ENCODE measurements around the gene ANXA8L1.
A peak's percentile ranks its signal among the peaks of the same experiment; 100 is the strongest.
"Not testable (repeated sequence)": the region's sequence is repeated elsewhere in the genome, so short reads cannot be mapped to it uniquely, and the experiment has no call there.

ANXA8L1 gene

DNA sequence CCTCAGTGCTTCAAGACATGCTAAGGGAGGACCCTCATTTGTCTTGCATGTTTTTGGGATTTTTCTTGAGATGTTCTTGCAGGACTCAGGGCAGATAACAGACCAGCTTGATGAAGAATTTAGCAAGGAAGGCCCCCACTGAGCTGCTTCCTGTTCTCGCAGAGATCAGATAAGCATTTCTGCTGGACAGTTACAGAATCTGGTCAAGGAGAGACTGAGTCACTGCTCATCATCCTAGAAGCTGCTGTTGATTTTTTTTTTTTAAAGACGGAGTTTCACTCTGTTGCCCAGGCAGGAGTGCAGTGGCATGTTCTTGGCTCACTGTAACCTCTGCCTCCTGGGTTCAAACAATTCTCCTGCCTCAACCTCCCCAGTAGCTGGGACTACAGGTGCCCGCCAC is 1.2 kb upstream of the ANXA8L1 start:
- not testable (repeated sequence) for DNase-seq (ENCODE audit: low read depth); H3K4me3 ChIP-seq (ENCODE audit: low read depth, low read length)

DNA sequence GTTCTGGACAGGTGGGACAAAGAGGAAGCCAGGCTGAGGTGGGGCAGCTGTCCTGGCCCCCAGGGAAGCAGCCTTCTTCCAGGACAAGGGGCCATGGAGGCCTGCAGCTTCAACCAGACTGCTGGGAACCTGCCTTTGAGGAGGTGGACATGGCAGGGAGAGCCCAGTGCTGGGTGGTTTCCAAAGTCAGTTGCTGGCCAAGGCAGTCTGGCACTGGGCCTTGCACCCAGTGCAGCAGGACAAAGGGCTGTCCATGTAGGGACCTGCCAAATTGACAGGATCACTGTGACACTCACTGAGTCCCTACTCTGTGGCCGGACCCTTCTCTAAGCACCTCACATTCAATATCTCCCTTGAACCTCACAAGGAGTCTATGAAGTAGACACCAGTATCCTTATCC is 1.4 kb downstream of the ANXA8L1 start:
- DNase-seq (ENCODE audit: low read depth), result not testable (repeated sequence)

DNA sequence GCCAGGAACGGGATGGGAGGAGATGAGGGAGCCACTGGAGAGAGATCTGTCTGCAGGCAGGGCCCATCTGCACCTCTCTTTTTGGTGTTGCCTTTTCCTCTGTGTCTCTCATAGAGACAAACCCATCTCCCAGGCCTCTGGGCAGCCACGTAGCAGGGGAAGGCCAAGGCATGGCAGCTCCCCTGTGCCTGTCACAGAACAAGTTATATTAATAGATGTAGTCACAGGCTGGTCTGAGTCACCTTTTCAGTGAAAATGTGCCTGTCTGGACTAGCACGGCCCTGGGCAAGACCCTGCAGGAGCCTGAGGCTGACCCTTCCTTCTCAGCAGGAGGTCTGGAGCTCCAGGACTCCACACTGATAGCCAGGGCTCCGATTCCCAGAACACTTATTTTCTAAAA is 2.1 kb downstream of the ANXA8L1 start:
- H3K4me3 ChIP-seq (ENCODE audit: low read depth, low read length); DNase-seq (ENCODE audit: low read depth): not testable (repeated sequence)

More for the DNA sequence above, 1.4 kb downstream of the ANXA8L1 start:
- H3K4me3 ChIP-seq (ENCODE audit: low read depth, low read length), result not testable (repeated sequence)

DNA sequence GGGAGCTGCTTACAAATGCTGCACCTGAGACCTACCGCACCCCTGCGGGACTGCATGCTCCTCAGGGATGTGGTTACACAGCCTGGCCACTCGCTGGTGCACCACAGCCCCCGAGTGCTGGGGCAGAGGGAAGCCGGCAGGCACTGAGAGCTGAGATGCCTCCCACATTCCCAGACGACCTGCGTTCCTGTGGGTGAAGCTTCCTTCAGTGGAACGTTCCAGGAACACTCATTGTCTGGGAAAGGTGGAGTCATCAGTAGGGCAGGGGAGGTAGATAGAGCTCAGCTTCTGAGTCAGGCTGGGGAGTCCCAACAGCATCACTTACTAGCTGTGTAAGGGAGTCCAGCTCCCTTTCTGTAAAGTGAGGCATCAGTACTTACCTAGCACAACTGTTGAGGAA is 2.5 kb downstream of the ANXA8L1 start:
- not testable (repeated sequence) for H3K4me3 ChIP-seq (ENCODE audit: low read depth, low read length); DNase-seq (ENCODE audit: low read depth)

DNA sequence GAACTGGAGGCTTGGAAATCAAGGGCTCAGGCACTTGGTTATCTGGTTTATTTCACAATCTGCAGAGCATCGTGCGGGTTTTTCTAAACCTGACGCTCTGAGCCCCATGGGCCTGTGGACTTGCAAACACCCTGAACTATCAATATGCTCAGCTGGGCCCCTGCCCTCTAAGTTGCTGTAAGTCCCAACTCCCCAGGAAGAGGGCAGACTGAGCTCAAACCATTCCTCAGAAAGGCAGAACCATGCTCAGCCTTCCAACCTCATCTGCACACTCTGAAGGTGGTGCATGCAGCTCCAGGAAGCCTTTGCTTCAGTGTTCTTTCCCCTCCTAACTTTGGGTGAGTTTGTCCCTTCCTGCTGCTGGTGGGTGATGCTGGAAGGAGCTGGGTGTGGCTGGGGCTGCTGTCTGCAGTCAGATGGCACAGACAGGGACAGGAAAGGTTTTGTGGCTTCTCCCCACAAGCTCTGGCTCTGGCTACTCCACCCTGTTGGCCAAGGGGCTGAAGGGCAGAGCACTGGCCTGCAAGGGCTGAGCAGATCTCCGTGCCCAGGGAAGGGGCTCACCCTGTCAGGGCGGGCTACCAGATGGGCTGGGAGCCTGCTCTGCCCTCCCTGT is 3.8 kb downstream of the ANXA8L1 start:
- DNase-seq (ENCODE audit: low read depth); H3K4me3 ChIP-seq (ENCODE audit: low read depth, low read length): not testable (repeated sequence)

DNA sequence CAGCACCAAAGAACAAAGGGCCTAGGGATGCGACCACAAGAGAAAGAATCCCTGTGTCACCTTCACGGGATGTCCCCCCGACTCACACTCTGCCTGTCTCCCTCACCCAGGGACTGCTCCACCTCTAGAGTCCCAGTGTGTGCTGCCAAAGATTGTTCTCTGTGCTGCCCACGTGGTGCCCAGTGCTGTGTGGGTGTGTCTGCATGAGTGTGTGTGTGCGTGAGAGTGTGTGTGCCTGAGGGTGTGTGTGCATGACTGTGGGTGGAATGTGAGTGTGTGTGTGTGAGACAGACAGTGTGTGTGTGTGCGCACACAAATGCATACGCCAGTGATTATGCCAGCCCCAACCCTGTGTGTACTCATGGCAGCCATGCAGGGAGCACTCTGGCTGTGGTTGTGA is 10.3 kb downstream of the ANXA8L1 start:
- DNase-seq (ENCODE audit: low read depth); H3K4me3 ChIP-seq (ENCODE audit: low read depth, low read length): not testable (repeated sequence)

DNA sequence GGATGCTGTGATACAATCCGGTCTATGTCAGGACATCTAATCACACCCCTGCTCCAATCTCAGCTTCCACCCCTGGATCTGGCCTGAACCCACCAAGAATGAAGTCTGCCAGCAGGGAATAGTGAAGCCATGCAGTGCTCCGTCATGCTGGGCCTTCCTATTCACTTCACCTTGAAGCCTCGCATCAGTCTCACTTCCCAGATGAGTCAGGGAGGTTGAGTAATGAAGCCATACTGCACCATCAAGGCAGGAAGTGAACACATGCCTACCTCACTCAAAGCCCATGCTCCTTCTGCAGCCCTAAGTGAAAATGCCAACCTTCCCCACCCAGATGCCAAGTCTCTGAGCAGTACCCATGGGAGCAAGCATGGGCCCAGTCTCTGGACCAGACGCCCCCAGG is 11.1 kb downstream of the ANXA8L1 start:
- H3K4me3 ChIP-seq (ENCODE audit: low read depth, low read length); DNase-seq (ENCODE audit: low read depth): not testable (repeated sequence)

DNA sequence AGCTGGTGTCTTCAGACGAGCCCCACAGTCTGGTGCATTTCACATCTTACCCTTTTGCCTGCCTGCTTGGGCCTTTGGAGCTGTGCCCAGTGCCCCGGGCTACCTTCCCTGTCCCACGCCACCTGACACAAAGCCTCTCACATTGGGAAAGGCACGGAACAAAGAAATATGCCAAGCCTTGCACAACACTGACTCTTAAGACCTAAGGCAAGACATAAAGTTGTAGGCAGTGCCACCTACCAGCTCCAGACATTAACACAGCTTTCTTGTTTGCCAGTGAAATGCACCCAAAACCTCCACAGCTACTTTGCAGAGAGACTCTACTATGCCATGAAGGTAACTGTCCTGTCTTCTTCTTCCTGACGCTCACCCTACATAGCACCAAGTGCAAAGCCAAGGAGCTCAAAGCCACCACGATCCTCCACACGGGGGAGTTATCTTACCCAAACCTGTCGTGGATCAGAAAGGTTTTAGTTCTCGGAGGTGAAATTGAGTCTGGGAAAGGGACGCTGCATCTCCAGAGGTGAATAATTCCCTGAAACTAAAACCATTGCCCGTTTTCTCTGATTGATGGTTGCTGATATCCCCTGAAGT is 11.8 kb downstream of the ANXA8L1 start:
- DNase-seq (ENCODE audit: low read depth); H3K4me3 ChIP-seq (ENCODE audit: low read depth, low read length): not testable (repeated sequence)

DNA sequence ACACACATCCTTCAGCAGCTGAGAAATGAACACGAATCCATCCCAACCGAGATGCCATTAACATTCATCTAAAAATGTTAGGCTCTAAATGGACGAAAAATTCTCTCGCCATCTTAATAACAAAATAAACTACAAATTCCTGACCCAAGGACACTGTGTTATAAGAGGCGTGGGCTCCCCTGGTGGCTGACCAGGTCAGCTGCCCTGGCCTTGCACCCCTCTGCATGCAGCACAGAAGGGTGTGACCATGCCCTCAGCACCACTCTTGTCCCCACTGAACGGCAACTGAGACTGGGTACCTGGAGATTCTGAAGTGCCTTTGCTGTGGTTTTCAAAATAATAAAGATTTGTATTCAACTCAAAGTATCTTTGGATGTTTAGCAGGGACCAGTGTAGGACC is 15.8 kb downstream of the ANXA8L1 start:
- DNase-seq (ENCODE audit: low read depth); H3K4me3 ChIP-seq (ENCODE audit: low read depth, low read length): not testable (repeated sequence)

DNA sequence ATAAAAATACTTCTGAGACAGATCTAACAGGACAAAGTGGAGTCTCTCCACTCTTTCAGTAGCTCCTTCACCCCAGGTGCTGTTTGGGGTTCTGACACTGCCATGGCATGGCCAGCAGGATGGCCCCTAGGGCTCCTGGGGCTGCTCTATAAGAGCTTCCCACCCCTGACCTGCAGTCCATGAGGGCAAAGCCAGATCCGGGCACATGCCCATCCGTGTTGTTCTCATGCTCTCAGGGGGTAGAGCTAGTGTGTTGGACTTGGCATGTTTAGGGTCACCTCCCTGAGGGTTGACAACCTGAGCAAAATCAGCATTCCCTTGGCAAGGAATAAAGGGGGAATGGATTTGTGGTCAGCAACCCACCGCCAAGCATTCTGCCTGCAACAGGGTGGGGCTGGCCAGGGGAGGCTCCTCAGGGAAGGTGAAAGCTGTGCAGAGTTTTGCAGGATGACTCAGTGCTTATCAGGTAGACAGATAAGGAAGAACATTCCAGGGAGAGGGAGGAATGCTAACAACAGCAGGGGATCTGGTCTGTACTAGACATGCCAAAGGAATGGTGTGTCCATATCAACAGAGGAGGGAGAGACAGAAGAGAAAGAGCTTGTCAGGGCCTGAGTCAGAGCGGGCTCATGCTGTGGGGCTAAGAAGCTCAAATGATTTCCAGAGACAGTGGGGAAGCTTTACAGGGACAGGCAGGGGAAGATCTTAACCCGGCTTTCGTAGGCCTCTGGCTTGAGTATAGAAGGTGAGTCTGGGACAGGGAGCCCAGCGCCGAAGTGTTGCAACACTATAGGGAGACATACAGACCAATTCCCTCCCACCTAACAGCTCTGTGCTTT is 21.1 kb downstream of the ANXA8L1 start:
- not testable (repeated sequence) for DNase-seq (ENCODE audit: low read depth)

DNA sequence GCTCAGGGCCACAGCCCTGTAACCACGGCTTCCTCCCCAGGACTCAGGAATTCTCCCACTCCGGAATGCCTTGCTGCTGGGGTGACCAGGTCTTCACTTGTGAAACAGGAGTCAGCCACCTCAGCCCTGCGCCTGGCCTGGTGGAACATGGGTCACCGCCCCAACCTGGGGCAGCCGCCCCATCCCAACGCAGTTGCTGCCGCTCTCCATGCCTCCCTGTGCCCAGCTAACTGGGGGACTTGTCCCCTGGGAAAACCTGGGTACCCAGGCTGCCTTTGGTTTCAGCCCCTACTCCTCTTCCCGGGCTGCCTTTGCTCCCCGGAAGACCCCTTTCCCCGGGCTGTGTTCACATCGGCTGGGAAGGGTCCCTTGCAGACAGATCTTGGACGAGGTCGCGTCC is 22.2 kb downstream of the ANXA8L1 start:
- DNase-seq (ENCODE audit: low read depth); H3K4me3 ChIP-seq (ENCODE audit: low read depth, low read length): not testable (repeated sequence)

More for the DNA sequence above, 21.1 kb downstream of the ANXA8L1 start:
- H3K4me3 ChIP-seq (ENCODE audit: low read depth, low read length), result not testable (repeated sequence)

DNA sequence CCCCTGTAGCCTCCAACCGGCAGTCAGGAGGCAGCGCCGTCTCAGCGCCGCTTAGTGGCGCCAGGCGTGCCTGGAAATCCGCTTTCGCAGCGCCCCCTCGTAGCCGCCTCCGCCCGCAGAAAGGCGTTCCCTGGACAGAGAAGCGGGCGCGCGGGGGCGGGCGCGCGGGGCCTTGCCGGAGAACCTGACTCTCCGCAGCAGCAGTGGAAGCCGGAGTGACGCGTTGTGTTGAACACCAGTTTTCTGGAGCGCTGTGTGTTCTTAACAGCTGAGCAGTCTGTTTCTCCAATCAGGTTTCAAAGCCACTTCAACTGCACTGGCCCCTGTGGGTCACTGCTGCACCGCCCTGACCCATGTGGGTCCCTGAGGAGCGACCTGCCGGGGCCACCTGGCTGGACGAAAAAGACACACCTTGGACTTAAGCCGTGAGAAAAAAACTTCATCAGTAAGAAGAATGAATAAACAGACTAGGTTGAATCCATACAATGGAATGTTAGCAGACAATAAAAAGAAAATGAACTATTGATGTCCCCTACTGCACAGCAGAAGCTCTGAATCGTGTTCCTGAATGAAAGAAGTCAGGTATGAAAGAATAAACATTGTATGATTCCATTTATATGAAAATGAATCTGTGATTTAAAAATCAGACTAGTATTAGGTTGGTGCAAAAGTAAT is 22.8 kb downstream of the ANXA8L1 start:
- not testable (repeated sequence) for DNase-seq (ENCODE audit: low read depth); H3K4me3 ChIP-seq (ENCODE audit: low read depth, low read length)

DNA sequence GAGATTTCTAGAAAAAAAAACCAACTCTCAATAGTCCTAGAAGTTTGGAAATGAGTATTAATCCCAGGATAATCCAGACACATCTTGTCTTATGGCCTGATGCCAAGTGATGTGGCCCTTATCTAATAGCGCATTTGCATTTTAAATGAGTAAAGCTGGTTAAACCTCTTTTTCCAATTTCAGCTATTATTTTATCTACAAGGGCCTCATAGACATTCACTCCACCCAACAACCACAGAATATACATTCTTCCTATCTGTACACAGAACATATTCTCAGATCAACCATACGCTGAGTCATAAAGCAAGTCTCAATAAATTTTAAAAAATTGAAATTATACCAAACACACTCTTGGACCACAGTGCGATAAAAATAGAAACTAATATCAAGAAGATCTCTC is 34.0 kb downstream of the ANXA8L1 start:
- H3K4me3 ChIP-seq (ENCODE audit: low read depth, low read length); DNase-seq (ENCODE audit: low read depth): not testable (repeated sequence)

DNA sequence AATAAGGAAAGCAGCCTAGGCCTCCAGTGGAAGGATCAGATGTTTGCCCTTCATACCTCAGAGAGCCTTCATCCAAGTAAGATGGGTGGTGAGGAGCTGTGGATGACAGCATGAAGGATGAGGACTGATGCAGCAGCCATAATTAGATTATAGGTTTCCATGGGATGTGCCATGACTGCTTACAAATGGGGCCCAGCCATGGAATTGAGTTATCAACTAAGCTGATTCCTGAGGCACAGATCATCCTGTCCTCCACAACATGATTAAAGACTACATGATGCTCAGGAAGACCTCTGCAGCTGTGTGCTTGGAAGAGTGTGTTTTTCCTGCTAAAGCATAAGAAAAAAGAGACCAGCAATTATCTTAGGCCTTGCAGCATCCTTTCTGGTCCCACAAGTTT is 35.5 kb downstream of the ANXA8L1 start:
- DNase-seq (ENCODE audit: low read depth); H3K4me3 ChIP-seq (ENCODE audit: low read depth, low read length): not testable (repeated sequence)

DNA sequence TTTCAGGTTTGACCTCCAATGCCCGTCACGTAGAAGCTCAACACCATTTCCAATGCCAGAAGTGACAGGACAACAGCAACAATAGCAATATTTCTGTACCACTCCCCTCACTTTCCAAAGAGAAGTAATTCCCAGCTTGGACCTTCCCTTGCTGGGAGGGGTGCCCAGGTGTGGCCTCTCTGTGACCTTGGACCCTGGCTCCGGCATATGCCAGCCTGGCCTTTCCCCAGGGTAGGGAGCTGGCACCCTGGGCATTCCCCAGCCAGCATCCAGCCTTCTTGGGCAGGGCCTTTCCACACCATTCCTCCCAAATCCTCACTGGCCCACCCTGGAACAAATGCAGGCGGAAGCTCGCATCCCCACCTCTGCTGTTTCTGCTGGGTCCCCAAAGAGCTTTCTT is 37.1 kb downstream of the ANXA8L1 start:
- DNase-seq (ENCODE audit: low read depth), result not testable (repeated sequence)

DNA sequence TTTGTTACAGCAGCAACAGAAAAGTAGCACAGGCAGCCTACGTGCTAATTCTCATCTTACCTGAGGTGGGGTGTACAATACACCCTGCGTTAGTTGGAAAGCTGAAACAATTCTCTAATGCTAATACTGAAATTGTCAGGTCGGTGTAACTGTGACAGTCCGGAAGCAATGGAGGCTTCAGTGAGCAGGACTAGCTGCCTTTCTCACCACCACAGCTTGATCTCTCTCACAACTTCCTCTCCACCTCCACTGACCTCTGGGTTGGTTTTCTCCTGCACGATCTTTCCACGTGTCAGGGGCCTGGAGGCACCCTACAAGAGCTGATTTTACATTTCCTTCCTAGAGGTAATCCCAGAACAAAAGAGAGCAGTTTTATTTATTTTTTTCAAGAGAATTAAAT is 39.7 kb downstream of the ANXA8L1 start:
- H3K4me3 ChIP-seq (ENCODE audit: low read depth, low read length), result not testable (repeated sequence)
- DNase-seq (ENCODE audit: low read depth), result peak; percentile 35

More for the DNA sequence above, 37.1 kb downstream of the ANXA8L1 start:
- not testable (repeated sequence) for H3K4me3 ChIP-seq (ENCODE audit: low read depth, low read length)

DNA sequence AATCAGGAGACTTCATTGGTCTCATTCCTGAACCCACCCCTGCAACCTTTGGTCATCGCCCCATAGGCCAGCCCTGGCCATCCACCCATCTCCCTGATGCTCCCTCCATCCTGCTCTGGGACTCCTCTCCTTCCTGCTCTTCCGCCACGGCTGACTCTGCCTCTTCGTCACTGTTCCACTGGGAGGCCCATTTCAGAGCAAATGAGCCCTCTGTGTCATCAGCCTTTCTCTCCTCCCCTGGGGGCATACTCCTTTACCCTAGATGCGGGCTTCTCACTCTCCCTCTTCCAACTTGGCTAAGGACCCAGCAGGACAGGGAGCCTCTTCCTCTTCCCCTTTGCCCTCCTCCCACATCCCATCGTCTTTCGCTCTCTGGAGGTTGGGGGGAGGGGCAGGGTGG is 42.7 kb downstream of the ANXA8L1 start:
- not testable (repeated sequence) for H3K4me3 ChIP-seq (ENCODE audit: low read depth, low read length); DNase-seq (ENCODE audit: low read depth)

DNA sequence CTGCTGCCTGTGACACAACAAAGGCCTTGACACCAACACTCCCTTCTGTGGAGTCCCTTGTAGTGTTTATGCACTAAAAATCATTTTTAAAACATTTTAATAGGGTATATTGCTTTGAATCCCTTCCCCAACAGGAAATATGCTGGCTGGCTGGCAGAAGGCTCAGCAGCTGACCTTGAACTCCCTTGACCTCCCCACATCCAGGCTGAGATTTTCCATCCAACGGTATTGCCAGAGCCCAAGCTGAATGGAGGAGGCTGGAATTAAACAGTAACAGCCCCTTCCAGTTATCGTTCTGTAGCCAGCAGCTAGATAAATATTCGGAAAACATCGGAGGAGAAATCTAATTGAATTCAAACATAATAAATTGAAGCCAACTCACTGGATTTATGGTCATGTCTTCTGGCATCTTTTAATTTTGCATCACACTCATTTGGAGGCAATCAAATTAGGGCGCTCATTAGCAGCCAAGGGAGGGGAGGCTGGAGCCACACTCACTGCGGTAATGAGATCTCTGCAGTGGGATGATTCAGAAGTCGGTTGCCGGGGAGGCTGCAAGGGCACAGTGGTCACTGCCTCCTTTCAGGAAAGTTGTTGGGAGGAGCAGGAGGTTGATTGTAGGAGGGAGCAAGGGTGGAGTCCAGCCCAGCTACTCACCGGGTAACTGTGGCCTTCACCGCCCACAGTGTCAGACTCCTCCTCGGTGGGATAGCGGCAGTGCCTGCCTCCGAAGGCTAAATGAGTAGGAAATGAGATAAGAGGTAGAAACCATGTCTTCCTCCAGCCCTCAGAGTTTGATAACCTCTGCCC is 44.2 kb downstream of the ANXA8L1 start:
- not testable (repeated sequence) for H3K4me3 ChIP-seq (ENCODE audit: low read depth, low read length); DNase-seq (ENCODE audit: low read depth)

DNA sequence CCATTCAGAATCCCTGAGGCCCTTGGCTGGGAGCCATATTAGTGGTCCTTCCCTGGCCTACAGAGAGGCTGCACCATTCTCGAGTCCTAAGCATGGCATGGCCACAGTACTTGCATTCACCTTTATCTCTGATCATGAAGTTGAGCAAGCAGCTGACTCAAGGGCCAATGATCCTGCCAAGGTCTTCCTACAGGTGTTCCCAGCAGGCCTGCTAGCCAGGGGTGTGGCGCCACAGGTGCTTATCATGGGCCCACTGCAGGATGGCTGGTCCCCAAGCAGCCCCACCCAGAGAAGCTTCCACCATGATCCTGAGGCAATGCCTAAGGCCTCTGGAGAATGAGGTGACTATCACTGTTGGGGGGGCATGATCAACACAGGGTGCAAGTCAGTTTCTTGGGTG is 48.0 kb downstream of the ANXA8L1 start:
- not testable (repeated sequence) for DNase-seq (ENCODE audit: low read depth); H3K4me3 ChIP-seq (ENCODE audit: low read depth, low read length)

Data from GM12865 (cell line).